ENCODE results near the gene LUC7L3. TPM values are rescaled to one million over a fixed set of nuclear protein-coding genes. Genes with fewer than 3 reads are reported as not detected.

The LUC7L3 gene
- total and polyA plus RNA-seq, 2 experiments from 2014 or later: 56.9 to 156 TPM

GRCh38 chr17:50687200-50688066, 32.0 kb upstream of the LUC7L3 start:
- Histone ChIP-seq H3K9me3 (ENCODE audit: low read depth) (no peaks in the 10 kb centered on the region), H3K4me1 (ENCODE audit: insufficient read depth) (peaks cover 69% of the 10 kb centered on the region), H3K4me3 (no peak overlapping the region), H3K4me2 (peak overlapping the region; percentile 50), H3K79me2 (no peaks in the 10 kb centered on the region), H3K9me2 (replicated peaks; ENCODE audit: insufficient read depth) (no peaks in the 10 kb centered on the region), H3K27ac (peak overlapping the region; percentile 99), H4K20me1 (ENCODE audit: insufficient read depth, poor library complexity, severe bottlenecking) (no peaks in the 10 kb centered on the region), H3K27me3 (no peaks in the 10 kb centered on the region), H3K36me3 (replicated peaks; ENCODE audit: insufficient read depth, low read depth) (no peaks in the 10 kb centered on the region), H2AFZ (no peak overlapping the region)
- 71% methylated on average over 16 of the region's 16 CpGs for WGBS (ENCODE audit: low lambda C conversion rate, missing lambda C conversion rate)
- peak; percentile 54 for DNase-seq (ENCODE audit: low spot score)
- no peak for TF ChIP-seq CTCF (IDR thresholded peaks at IDR 0.05; ENCODE audit: poor library complexity)
- no peak for TF ChIP-seq EZH2 (IDR thresholded peaks at IDR 0.05; ENCODE audit: borderline replicate concordance)
- TF ChIP-seq EZH2phosphoT487 (IDR thresholded peaks at IDR 0.05; ENCODE audit: low read depth, severe bottlenecking, unreplicated experiment): no peak

- no peak for DNase-seq (ENCODE audit: low spot score)
- no peak for TF ChIP-seq EZH2phosphoT487 (IDR thresholded peaks at IDR 0.05; ENCODE audit: low read depth, severe bottlenecking, unreplicated experiment)
- TF ChIP-seq EZH2 (IDR thresholded peaks at IDR 0.05; ENCODE audit: borderline replicate concordance): no peak
- TF ChIP-seq CTCF (IDR thresholded peaks at IDR 0.05; ENCODE audit: poor library complexity): no peak
- H3K4me3 ChIP-seq: no peak overlapping the region
- no peaks in the 10 kb centered on the region for H3K27me3 ChIP-seq
- no peaks in the 10 kb centered on the region for H3K9me2 ChIP-seq (replicated peaks; ENCODE audit: insufficient read depth)
- no peaks in the 10 kb centered on the region for H3K36me3 ChIP-seq (replicated peaks; ENCODE audit: insufficient read depth, low read depth)
- WGBS (ENCODE audit: low lambda C conversion rate, missing lambda C conversion rate): 90% methylated on average over 3 of the region's 3 CpGs
- no peak overlapping the region for H3K4me2 ChIP-seq
- no peak overlapping the region for H2AFZ ChIP-seq
- no peaks in the 10 kb centered on the region for H3K9me3 ChIP-seq (ENCODE audit: low read depth)
- H3K27ac ChIP-seq: peak overlapping the region; percentile 99
- H4K20me1 ChIP-seq (ENCODE audit: insufficient read depth, poor library complexity, severe bottlenecking): no peaks in the 10 kb centered on the region
- peaks cover 70% of the 10 kb centered on the region for H3K4me1 ChIP-seq (ENCODE audit: insufficient read depth)
- no peaks in the 10 kb centered on the region for H3K79me2 ChIP-seq
Observed at GRCh38 chr17:50688245-50688644, 31.2 kb upstream of the LUC7L3 start.

- TF ChIP-seq EZH2 (IDR thresholded peaks at IDR 0.05; ENCODE audit: borderline replicate concordance): no peak
- no peak for TF ChIP-seq EZH2phosphoT487 (IDR thresholded peaks at IDR 0.05; ENCODE audit: low read depth, severe bottlenecking, unreplicated experiment)
- TF ChIP-seq CTCF (IDR thresholded peaks at IDR 0.05; ENCODE audit: poor library complexity): no peak
- Histone ChIP-seq H3K4me3 (no peak overlapping the region), H3K9me3 (ENCODE audit: low read depth) (no peaks in the 10 kb centered on the region), H3K9me2 (replicated peaks; ENCODE audit: insufficient read depth) (no peaks in the 10 kb centered on the region), H3K4me1 (ENCODE audit: insufficient read depth) (peaks cover 70% of the 10 kb centered on the region), H3K79me2 (no peaks in the 10 kb centered on the region), H3K27me3 (no peaks in the 10 kb centered on the region), H3K4me2 (no peak overlapping the region), H4K20me1 (ENCODE audit: insufficient read depth, poor library complexity, severe bottlenecking) (no peaks in the 10 kb centered on the region), H3K36me3 (replicated peaks; ENCODE audit: insufficient read depth, low read depth) (no peaks in the 10 kb centered on the region), H3K27ac (peak overlapping the region; percentile 99), H2AFZ (no peak overlapping the region)
- 52% methylated on average over 4 of the region's 4 CpGs for WGBS (ENCODE audit: low lambda C conversion rate, missing lambda C conversion rate)
- peak; percentile 58 for DNase-seq (ENCODE audit: low spot score)
Observed at GRCh38 chr17:50689251-50689650, 30.2 kb upstream of the LUC7L3 start.
